Measurements from ENCODE around the gene UQCR11. TPM values are rescaled to one million over a fixed set of nuclear protein-coding genes. Genes with fewer than 3 reads are reported as not detected.
A peak's percentile ranks its signal among the peaks of the same experiment; 100 is the strongest.

The UQCR11 gene
- total RNA-seq, 4 donors from 2014 or later = 20.6 to 110 (median 30.8) TPM

DNA sequence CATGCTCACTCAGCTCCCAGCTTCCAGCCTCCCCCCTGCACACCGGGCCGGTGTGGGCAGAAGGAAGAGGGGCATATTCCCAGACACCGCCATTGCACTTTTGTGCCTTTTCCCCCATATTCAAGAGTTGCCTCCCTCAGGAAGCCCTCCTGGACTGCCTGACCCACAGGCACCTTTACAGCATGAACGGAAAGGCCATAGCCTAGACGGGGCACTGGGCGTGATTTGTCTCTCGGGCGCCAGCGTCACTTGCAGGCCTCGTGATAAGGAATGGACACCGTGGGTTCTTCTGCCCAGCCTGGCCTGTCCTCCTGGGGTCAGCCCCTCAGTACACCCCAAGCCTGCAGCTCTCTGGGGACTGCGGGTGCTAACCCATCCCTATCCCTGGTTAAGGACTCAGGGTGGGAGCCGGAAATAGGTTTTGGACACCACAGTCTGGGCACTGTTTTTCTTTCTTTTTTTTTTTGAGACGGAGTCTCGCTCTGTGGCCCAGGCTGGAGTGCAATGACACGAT lies 933 bp upstream of the UQCR11 start:
- Histone ChIP-seq H3K27me3 (no peaks in the 10 kb centered on the region), H3K9me3 (no peaks in the 10 kb centered on the region), H3K27ac (peak overlapping the region; percentile 83 to 95), H3K36me3 (no peaks in the 10 kb centered on the region), H3K4me3 (peak overlapping the region; percentile 94 to 97), H3K4me1 (peaks cover 0 to 4% of the 10 kb centered on the region in 2 donors)
- intact Hi-C loops (cut with DNase I; ENCODE audit: low total_unique reads) = no loop called here
- no peak for TF ChIP-seq POLR2A (IDR thresholded peaks at IDR 0.05)
- TF ChIP-seq, protein P1, sequence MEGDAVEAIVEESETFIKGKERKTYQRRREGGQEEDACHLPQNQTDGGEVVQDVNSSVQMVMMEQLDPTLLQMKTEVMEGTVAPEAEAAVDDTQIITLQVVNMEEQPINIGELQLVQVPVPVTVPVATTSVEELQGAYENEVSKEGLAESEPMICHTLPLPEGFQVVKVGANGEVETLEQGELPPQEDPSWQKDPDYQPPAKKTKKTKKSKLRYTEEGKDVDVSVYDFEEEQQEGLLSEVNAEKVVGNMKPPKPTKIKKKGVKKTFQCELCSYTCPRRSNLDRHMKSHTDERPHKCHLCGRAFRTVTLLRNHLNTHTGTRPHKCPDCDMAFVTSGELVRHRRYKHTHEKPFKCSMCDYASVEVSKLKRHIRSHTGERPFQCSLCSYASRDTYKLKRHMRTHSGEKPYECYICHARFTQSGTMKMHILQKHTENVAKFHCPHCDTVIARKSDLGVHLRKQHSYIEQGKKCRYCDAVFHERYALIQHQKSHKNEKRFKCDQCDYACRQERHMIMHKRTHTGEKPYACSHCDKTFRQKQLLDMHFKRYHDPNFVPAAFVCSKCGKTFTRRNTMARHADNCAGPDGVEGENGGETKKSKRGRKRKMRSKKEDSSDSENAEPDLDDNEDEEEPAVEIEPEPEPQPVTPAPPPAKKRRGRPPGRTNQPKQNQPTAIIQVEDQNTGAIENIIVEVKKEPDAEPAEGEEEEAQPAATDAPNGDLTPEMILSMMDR (IDR thresholded peaks at IDR 0.05) = no peak
- peak in 1 of 2 donors; percentile 36 for DNase-seq

DNA sequence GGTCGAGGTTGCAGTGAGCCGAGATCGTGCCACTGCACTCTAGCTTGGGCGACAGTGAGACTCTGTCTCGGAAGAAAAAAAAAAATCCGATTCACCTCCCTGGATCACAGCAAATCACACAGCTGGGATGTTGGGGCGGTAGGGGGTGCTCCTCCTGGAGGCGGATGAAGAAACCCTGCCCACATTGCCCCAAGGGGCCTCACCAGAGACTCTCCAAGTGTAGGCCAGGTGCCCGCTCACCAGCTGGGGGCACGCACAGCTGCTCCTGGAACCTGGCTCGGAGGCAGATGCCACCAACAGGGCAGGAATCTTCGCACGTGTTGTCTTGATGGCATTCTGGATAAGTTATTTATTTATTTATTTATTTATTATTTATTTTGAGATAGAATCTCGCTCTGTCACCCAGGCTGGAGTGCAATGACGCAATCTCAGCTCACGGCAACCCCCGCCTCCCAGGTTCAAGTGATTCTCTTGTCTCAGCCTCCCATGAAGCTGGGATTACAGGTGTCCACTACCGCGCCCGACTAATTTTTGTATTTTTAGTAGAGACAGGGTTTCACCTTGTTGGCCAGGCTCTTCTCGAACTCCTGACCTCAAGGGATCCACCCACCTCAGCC lies 3.1 kb downstream of the UQCR11 start:
- DNase-seq = no peak
- Histone ChIP-seq H3K4me1 (peaks cover 0 to 4% of the 10 kb centered on the region in 2 donors), H3K36me3 (no peaks in the 10 kb centered on the region), H3K27me3 (no peaks in the 10 kb centered on the region), H3K27ac (no peak overlapping the region), H3K4me3 (no peak overlapping the region), H3K9me3 (no peaks in the 10 kb centered on the region)
- intact Hi-C loops (cut with DNase I; ENCODE audit: low total_unique reads) = no loop called here
- TF ChIP-seq POLR2A (IDR thresholded peaks at IDR 0.05) = no peak
- TF ChIP-seq, protein P1 (IDR thresholded peaks at IDR 0.05) = no peak

DNA sequence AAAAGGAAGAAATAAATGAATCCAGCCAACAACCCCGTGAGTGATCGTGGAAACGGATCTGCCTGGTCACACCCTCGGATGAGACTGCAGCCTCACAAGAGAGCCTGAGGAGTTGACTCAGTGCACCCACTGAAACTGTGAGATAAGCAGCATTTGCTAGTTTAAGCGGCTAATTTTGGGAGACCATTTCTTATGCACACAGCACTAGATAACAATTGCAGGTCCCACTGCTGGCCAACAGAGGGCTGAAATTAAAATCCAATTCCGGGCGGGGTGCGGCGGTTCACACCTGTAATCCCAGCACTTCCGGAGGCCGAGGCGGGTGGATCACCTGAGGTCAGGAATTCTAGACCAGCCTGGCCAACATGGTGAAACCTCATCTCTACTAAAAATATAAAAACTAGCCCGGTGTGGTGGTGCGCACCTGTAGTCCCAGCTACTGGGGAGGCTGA lies 3.6 kb downstream of the UQCR11 start:
- H3K4me1 ChIP-seq = peaks cover 0 to 4% of the 10 kb centered on the region in 2 donors
- H3K27ac ChIP-seq = no peak overlapping the region
- no peak for DNase-seq
- intact Hi-C loops (cut with DNase I; ENCODE audit: low total_unique reads) = no loop called here
- H3K36me3 ChIP-seq = no peaks in the 10 kb centered on the region
- H3K9me3 ChIP-seq = no peaks in the 10 kb centered on the region
- no peak for TF ChIP-seq POLR2A (IDR thresholded peaks at IDR 0.05)
- TF ChIP-seq, protein P1 (IDR thresholded peaks at IDR 0.05) = no peak
- no peaks in the 10 kb centered on the region for H3K27me3 ChIP-seq
- H3K4me3 ChIP-seq = no peak overlapping the region

DNA sequence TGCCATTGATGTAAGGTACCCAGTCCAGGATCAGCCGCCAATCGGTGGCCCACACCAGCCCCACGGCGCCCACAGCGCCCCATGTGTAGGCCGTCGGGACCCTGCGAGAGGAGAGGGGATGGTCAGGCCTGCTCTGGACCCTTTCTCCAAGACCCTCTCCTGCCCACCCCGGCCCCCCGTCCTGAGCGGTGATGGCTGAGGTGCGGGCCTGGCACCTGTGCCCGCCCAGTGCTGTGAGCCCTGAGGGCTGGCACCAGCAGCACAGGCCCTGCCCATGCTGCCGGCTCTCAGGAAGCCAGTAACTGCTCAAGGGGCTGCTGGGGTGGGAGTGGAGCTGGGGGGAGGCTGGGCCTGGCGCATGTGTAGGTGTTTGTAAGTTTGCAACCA lies 5.8 kb downstream of the UQCR11 start:
- Histone ChIP-seq H3K36me3 (no peaks in the 10 kb centered on the region), H3K27me3 (no peaks in the 10 kb centered on the region), H3K4me1 (peaks cover 0 to 3% of the 10 kb centered on the region in 2 donors)

More for the DNA sequence above, 5.8 kb downstream of the UQCR11 start:
- intact Hi-C loops (cut with DNase I; ENCODE audit: low total_unique reads) = no loop called here
- no peak for TF ChIP-seq POLR2A (IDR thresholded peaks at IDR 0.05)
- TF ChIP-seq, protein P1 (IDR thresholded peaks at IDR 0.05) = no peak
- Histone ChIP-seq H3K9me3 (no peaks in the 10 kb centered on the region), H3K4me3 (no peak overlapping the region), H3K27ac (no peak overlapping the region)
- DNase-seq = no peak
